Tibial artery (tissue), 4 donors: ENCODE data around the gene TARBP2.

Experiments used
- DNase-seq, 2 donors: peaks; one replicate each; pipeline ENCODE4 v3.0.0-alpha.2; 2019
- H3K27ac ChIP-seq, 2 donors: fragments of 200-600 bp; sonication (generic) in 1 of 2; 1 replicate in 1 of 2; 2 replicates in 1 of 2; pipeline ENCODE4 v1.5.1; 2018 to 2019; ENCODE audit warnings: mild to moderate bottlenecking in 1 of 2
- H3K27me3 ChIP-seq, 2 donors: fragments of 200-600 bp; sonication (generic) in 1 of 2; one replicate each; pipeline versions ENCODE4 v1.5.1 to v1.6.0; 2016 to 2019
- H3K36me3 ChIP-seq, 3 donors: fragments of 200-600 bp; sonication (generic) in 2 of 3; one replicate each; pipeline ENCODE4 v1.5.1; 2016 to 2019; ENCODE audit warnings: mild to moderate bottlenecking in 2 of 3
- H3K4me1 ChIP-seq, 4 donors: fragments of 200-600 bp; sonication (generic) in 2 of 4; 1 replicate in 3 of 4; 2 replicates in 1 of 4; pipeline ENCODE4 v1.5.1; 2016 to 2019
- H3K4me3 ChIP-seq, 2 donors: fragments of 200-600 bp; sonication (generic) in 1 of 2; 1 replicate in 1 of 2; 2 replicates in 1 of 2; pipeline ENCODE4 v1.5.1; 2018 to 2019; ENCODE audit warnings: mild to moderate bottlenecking in 2 of 2
- H3K9me3 ChIP-seq, 3 donors: fragments of 200-600 bp; sonication (generic) in 1 of 3; one replicate each; pipeline ENCODE4 v1.5.1; 2016 to 2019
- intact Hi-C: fragments of 100-400 bp; cut with DNase I; formaldehyde crosslinking; loops from one replicate; pipeline ENCODE4 v1.15.0; 2023; ENCODE audit warnings: low total_unique reads
- TF ChIP-seq, protein P1 (sequence below), 2 experiments: fragments of 200-600 bp in 1 of 2; fragments of 450-650 bp in 1 of 2; IDR thresholded peaks; one replicate each; pipeline ENCODE4 v1.5.1; 2017 to 2019; ENCODE audit warnings: antibody characterized with exemption in 2 of 2, mild to moderate bottlenecking in 1 of 2, moderate library complexity in 1 of 2

TARBP2 gene

GRCh38 chr12:53551889-53552291 is 50.8 kb downstream of the TARBP2 start:
- TF ChIP-seq, protein P1, sequence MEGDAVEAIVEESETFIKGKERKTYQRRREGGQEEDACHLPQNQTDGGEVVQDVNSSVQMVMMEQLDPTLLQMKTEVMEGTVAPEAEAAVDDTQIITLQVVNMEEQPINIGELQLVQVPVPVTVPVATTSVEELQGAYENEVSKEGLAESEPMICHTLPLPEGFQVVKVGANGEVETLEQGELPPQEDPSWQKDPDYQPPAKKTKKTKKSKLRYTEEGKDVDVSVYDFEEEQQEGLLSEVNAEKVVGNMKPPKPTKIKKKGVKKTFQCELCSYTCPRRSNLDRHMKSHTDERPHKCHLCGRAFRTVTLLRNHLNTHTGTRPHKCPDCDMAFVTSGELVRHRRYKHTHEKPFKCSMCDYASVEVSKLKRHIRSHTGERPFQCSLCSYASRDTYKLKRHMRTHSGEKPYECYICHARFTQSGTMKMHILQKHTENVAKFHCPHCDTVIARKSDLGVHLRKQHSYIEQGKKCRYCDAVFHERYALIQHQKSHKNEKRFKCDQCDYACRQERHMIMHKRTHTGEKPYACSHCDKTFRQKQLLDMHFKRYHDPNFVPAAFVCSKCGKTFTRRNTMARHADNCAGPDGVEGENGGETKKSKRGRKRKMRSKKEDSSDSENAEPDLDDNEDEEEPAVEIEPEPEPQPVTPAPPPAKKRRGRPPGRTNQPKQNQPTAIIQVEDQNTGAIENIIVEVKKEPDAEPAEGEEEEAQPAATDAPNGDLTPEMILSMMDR (IDR thresholded peaks at IDR 0.05): no peak
- no peak overlapping the region for H3K27ac ChIP-seq
- H3K36me3 ChIP-seq: peaks cover 16 to 45% (median 34%) of the 10 kb centered on the region in 3 donors

DNA sequence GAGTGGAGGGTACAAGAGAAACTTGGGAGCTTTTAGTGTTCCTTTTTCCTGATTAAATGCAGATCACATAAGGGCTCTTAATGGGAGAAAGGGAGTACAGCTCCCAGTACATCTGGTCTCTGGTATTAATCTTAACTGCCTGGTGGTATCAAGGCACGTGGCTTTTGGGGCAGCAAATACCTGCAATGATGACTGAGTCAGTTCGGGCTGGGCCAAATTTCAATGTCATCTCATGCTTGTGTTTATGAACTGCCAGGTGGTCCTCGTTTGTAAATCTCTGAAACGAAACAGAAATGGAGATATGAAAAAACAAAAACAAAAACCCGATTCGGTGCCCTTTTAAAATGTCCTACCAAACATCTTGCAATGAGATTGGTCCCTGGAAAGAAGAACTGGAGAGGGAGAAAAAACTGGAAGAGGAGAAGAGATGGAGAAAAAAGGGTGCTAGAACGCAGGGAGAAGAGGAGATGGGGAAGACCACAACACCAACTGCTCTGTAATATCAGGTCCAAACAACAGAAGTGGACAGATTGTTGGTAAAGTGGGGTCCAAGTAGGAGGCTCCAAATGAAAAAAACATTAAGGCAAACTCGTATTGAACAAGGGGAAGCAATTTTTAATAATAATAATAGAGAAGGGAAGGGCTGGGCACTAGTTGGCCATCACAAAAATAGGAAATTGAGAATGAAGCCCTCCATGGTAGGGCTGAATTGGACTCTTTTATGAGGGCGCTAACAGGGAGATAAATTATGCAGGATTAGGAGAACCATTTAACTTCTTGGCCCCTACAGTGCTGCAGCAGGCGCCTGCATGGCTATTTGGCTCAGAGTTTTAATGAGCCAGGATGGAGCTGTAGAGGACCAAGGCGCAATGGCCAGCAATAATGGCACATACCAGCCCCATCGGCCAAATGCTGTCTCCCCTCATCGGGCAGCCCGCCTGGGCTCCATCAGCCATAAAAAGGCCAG is 51.6 kb downstream of the TARBP2 start:
- Histone ChIP-seq H3K27me3 (no peaks in the 10 kb centered on the region), H3K9me3 (no peaks in the 10 kb centered on the region), H3K4me1 (peaks cover 0 to 5% (median 1%) of the 10 kb centered on the region in 4 donors), H3K36me3 (peaks cover 16 to 41% (median 31%) of the 10 kb centered on the region in 3 donors), H3K4me3 (no peak overlapping the region), H3K27ac (no peak overlapping the region)
- TF ChIP-seq, protein P1 (IDR thresholded peaks at IDR 0.05): no peak
- DNase-seq: no peak
- intact Hi-C loops: no loop called here

More at GRCh38 chr12:53551889-53552291, 50.8 kb downstream of the TARBP2 start:
- no peak overlapping the region for H3K4me3 ChIP-seq
- no peaks in the 10 kb centered on the region for H3K27me3 ChIP-seq
- no peak for DNase-seq
- no peaks in the 10 kb centered on the region for H3K4me1 ChIP-seq
- no peaks in the 10 kb centered on the region for H3K9me3 ChIP-seq
- intact Hi-C loops: no loop called here
